HepG2 (cell line): Measurements from ENCODE around the gene BUD23. TPM values are rescaled to one million over a fixed set of nuclear protein-coding genes. Genes with fewer than 3 reads are reported as not detected.

ENCODE experiments used
- BRF2 ChIP-seq: sonication (generic); formaldehyde crosslinking; IDR thresholded peaks from 2 replicates; pipeline ENCODE4 v1.8.1; 2022; ENCODE audit warnings: mild to moderate bottlenecking, missing genetic modification reagents
- FOSL1 ChIP-seq: sonication (generic); formaldehyde crosslinking; IDR thresholded peaks from 2 replicates; pipeline ENCODE4 v1.9.0; 2021; ENCODE audit warnings: missing genetic modification reagents, borderline replicate concordance
- HMGXB3 ChIP-seq: sonication (generic); formaldehyde crosslinking; IDR thresholded peaks from 2 replicates; pipeline ENCODE4 v1.4.0; 2020; ENCODE audit warnings: missing genetic modification reagents, borderline replicate concordance
- HNRNPH1 ChIP-seq: fragments of 200-400 bp; formaldehyde crosslinking; optimal IDR thresholded peaks from 2 replicates; pipeline ENCODE3; 2017; ENCODE audit warnings: mild to moderate bottlenecking, low read depth, low read length
- KLF9 ChIP-seq: IDR thresholded peaks from 2 replicates; pipeline ENCODE4 v1.6.1; 2016; ENCODE audit warnings: low read depth
- NFIC ChIP-seq: IDR thresholded peaks from 2 replicates; pipeline ENCODE4 v1.6.1; 2012; ENCODE audit warnings: mild to moderate bottlenecking, low read length, inconsistent platforms
- PHF21A ChIP-seq: sonication (generic); formaldehyde crosslinking; IDR thresholded peaks from 2 replicates; pipeline ENCODE4 v1.5.0; 2020; ENCODE audit warnings: mild to moderate bottlenecking, missing genetic modification reagents
- SRF ChIP-seq: IDR thresholded peaks from 2 replicates; pipeline ENCODE4 v1.6.1; 2011; ENCODE audit warnings: mild to moderate bottlenecking, low read depth, low read length, moderate library complexity
- TRIM24 ChIP-seq: sonication (generic); formaldehyde crosslinking; IDR thresholded peaks from 2 replicates; pipeline ENCODE4 v1.8.0; 2022; ENCODE audit warnings: mild to moderate bottlenecking, missing genetic modification reagents
- U2AF1 ChIP-seq: fragments of 200-400 bp; formaldehyde crosslinking; optimal IDR thresholded peaks from 2 replicates; pipeline ENCODE3; 2017; ENCODE audit warnings: mild to moderate bottlenecking, low read depth, low read length
- ZNF180 ChIP-seq: sonication (generic); formaldehyde crosslinking; IDR thresholded peaks from 2 replicates; pipeline ENCODE4 v1.4.0; 2020; ENCODE audit warnings: low read depth, missing genetic modification reagents, borderline replicate concordance
- ZNF234 ChIP-seq: sonication (generic); formaldehyde crosslinking; conservative IDR thresholded peaks from 2 replicates; pipeline ENCODE4 v1.5.1; 2020; ENCODE audit warnings: mild to moderate bottlenecking, missing genetic modification reagents
- ZNF605 ChIP-seq: sonication (generic); formaldehyde crosslinking; IDR thresholded peaks from 2 replicates; pipeline ENCODE4 v1.8.0; 2022; ENCODE audit warnings: mild to moderate bottlenecking, missing genetic modification reagents
- ZNF678 ChIP-seq: sonication (generic); formaldehyde crosslinking; IDR thresholded peaks from 2 replicates; pipeline ENCODE4 v1.4.0; 2020; ENCODE audit warnings: mild to moderate bottlenecking, missing genetic modification reagents
- ZNF883 ChIP-seq: sonication (generic); formaldehyde crosslinking; IDR thresholded peaks from 2 replicates; pipeline ENCODE4 v1.5.1; 2020; ENCODE audit warnings: mild to moderate bottlenecking, missing genetic modification reagents; ENCODE audit errors: not compliant biosample characterization
- polyA plus RNA-seq, 8 experiments: library from polyadenylated mRNA; depleted of rRNA in 3 of 8; stranded (reverse) in 7 of 8; unstranded in 1 of 8; fragments of >200 nt; fragmentation: Illumina TruSeq in 4 of 8; extraction: Trizol in 4 of 8; gene quantifications; 2 replicates each; pipeline versions ENCODE4 v1.2.1 to v1.2.3, GENCODE V29; 2011 to 2016; ENCODE audit warnings: low read depth in 4 of 8, missing spikeins in 1 of 8, mixed read lengths in 1 of 8; ENCODE audit not compliant: insufficient read depth in 1 of 8
- total RNA-seq, 5 experiments: library from RNA; depleted of rRNA; stranded (reverse); fragments of >200 nt; fragmentation: Illumina TruSeq; extraction: Trizol; gene quantifications; 2 replicates each; pipeline ENCODE4 v1.2.3, GENCODE V29; 2016; ENCODE audit warnings: low read depth in 1 of 5
- TF ChIP-seq, protein P1 (sequence below), 2 experiments: sonication (generic) in 1 of 2; formaldehyde crosslinking in 1 of 2; IDR thresholded peaks; 2 replicates each; pipeline versions ENCODE4 v1.4.0 to v1.6.1; 2018 to 2020; ENCODE audit warnings: missing genetic modification reagents in 2 of 2, borderline replicate concordance in 1 of 2, low read depth in 1 of 2, mild to moderate bottlenecking in 1 of 2, missing biosample characterization in 1 of 2
- TF ChIP-seq, protein P2 (sequence below): sonication (generic); formaldehyde crosslinking; IDR thresholded peaks from 2 replicates; pipeline ENCODE4 v1.4.0; 2020; ENCODE audit warnings: mild to moderate bottlenecking, missing genetic modification reagents

BUD23 gene
- total and polyA plus RNA-seq, 2 of the 13 experiments (the other 11 are each of a cell fraction or from before 2014, with no cell fraction given): 47.5 to 54.5 TPM

- no peak for TF ChIP-seq HMGXB3 (CRISPR knock-in tag)
- TF ChIP-seq ZNF605 (CRISPR knock-in tag): 0 out of 2 replicates have a peak, but pooled peaks have one; percentile 31
- no peak for TF ChIP-seq BRF2 (CRISPR knock-in tag)
- TF ChIP-seq ZNF234 (CRISPR knock-in tag): no peak
- TF ChIP-seq NFIC: no peak
- TF ChIP-seq PHF21A: no peak; the same call in 1 of the 2 replicates
- no peak for TF ChIP-seq KLF9 (CRISPR knock-in tag)
- no peak for TF ChIP-seq SRF
- TF ChIP-seq TRIM24: peak; percentile 14; the same call in 1 of the 2 replicates
- no peak for TF ChIP-seq HNRNPH1
- TF ChIP-seq, protein P1, sequence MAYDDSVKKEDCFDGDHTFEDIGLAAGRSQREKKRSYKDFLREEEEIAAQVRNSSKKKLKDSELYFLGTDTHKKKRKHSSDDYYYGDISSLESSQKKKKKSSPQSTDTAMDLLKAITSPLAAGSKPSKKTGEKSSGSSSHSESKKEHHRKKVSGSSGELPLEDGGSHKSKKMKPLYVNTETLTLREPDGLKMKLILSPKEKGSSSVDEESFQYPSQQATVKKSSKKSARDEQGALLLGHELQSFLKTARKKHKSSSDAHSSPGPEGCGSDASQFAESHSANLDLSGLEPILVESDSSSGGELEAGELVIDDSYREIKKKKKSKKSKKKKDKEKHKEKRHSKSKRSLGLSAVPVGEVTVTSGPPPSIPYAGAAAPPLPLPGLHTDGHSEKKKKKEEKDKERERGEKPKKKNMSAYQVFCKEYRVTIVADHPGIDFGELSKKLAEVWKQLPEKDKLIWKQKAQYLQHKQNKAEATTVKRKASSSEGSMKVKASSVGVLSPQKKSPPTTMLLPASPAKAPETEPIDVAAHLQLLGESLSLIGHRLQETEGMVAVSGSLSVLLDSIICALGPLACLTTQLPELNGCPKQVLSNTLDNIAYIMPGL (CRISPR knock-in tag; IDR thresholded peaks at IDR 0.05; ENCODE audit: borderline replicate concordance in 1 of 2, low read depth in 1 of 2): peak; percentile 48 to 62; a peak in 2 of 4 replicates
- no peak for TF ChIP-seq ZNF180 (CRISPR knock-in tag)
- TF ChIP-seq ZNF678: peak; percentile 86; the same call in 1 of the 2 replicates
- no peak for TF ChIP-seq U2AF1
- peak; percentile 68 for TF ChIP-seq ZNF883 (CRISPR knock-in tag)
- TF ChIP-seq FOSL1 (CRISPR knock-in tag): no peak
- TF ChIP-seq, protein P2, sequence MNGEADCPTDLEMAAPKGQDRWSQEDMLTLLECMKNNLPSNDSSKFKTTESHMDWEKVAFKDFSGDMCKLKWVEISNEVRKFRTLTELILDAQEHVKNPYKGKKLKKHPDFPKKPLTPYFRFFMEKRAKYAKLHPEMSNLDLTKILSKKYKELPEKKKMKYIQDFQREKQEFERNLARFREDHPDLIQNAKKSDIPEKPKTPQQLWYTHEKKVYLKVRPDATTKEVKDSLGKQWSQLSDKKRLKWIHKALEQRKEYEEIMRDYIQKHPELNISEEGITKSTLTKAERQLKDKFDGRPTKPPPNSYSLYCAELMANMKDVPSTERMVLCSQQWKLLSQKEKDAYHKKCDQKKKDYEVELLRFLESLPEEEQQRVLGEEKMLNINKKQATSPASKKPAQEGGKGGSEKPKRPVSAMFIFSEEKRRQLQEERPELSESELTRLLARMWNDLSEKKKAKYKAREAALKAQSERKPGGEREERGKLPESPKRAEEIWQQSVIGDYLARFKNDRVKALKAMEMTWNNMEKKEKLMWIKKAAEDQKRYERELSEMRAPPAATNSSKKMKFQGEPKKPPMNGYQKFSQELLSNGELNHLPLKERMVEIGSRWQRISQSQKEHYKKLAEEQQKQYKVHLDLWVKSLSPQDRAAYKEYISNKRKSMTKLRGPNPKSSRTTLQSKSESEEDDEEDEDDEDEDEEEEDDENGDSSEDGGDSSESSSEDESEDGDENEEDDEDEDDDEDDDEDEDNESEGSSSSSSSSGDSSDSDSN (CRISPR knock-in tag): peak; percentile 75; the same call in 1 of the 2 replicates
Observed at GRCh38 chr7:73647725-73648592, 35.4 kb upstream of the BUD23 start (continued).
